ENCODE measurements around the gene AGBL4. TPM values are rescaled to one million over a fixed set of nuclear protein-coding genes. Genes with fewer than 3 reads are reported as not detected.
"Not testable (repeated sequence)": the region's sequence is repeated elsewhere in the genome, so short reads cannot be mapped to it uniquely, and the experiment has no call there.

AGBL4 gene
- total RNA-seq, 1 donor from 2014 or later, result 3.1 TPM

DNA sequence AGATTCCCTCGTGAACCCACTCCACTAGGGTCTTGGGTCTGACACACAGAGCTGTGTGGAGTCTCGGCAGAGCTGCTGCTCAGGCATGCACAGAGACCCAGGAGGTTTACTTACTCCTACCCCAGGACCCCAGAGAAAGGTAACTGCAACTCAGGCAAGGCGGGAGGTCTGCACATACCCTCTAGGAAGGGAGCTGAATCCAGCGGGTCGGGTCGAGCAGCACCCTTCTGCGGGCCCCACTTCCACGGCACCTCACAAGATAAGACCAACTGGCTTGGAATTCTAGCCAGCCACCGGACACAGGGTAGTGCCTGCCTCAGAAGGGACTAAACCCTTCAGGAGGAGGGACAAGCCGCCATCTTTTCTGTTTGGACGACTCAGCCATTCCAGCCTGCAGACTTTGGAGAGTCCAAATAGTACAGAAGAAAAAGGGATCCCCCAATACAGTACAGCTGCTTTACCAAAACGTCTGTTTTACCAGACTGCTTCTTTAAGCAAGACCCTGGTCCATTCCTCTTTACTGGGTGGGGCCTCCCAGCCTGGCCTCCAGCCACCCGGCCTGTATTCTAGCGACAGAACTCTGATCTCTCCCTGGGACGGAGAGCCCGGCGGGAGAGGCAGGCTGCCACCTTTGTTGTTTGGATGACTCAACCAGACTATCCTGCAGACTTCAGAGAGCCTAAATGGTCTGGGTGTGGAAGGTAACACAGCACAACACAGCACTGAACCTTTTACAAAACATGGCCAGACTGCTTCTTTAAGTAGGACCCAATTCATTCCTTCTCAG, 692.5 kb downstream of the AGBL4 start:
- H3K9me3 Mint-ChIP-seq (ENCODE audit: low read depth), result peaks cover 46% of the 10 kb centered on the region
- H3K27me3 Mint-ChIP-seq, result no peaks in the 10 kb centered on the region
- H3K4me1 Mint-ChIP-seq (ENCODE audit: low read depth), result no peaks in the 10 kb centered on the region
- H3K27ac Mint-ChIP-seq, result no peak overlapping the region
- no peak overlapping the region for H3K4me3 Mint-ChIP-seq (ENCODE audit: low read depth)
- no peak for DNase-seq (ENCODE audit: low spot score, unreplicated experiment)
- no peaks in the 10 kb centered on the region for H3K36me3 Mint-ChIP-seq (ENCODE audit: insufficient read depth)
- TF ChIP-seq, protein P1, sequence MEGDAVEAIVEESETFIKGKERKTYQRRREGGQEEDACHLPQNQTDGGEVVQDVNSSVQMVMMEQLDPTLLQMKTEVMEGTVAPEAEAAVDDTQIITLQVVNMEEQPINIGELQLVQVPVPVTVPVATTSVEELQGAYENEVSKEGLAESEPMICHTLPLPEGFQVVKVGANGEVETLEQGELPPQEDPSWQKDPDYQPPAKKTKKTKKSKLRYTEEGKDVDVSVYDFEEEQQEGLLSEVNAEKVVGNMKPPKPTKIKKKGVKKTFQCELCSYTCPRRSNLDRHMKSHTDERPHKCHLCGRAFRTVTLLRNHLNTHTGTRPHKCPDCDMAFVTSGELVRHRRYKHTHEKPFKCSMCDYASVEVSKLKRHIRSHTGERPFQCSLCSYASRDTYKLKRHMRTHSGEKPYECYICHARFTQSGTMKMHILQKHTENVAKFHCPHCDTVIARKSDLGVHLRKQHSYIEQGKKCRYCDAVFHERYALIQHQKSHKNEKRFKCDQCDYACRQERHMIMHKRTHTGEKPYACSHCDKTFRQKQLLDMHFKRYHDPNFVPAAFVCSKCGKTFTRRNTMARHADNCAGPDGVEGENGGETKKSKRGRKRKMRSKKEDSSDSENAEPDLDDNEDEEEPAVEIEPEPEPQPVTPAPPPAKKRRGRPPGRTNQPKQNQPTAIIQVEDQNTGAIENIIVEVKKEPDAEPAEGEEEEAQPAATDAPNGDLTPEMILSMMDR (IDR thresholded peaks at IDR 0.05; ENCODE audit: unreplicated experiment), result no peak

DNA sequence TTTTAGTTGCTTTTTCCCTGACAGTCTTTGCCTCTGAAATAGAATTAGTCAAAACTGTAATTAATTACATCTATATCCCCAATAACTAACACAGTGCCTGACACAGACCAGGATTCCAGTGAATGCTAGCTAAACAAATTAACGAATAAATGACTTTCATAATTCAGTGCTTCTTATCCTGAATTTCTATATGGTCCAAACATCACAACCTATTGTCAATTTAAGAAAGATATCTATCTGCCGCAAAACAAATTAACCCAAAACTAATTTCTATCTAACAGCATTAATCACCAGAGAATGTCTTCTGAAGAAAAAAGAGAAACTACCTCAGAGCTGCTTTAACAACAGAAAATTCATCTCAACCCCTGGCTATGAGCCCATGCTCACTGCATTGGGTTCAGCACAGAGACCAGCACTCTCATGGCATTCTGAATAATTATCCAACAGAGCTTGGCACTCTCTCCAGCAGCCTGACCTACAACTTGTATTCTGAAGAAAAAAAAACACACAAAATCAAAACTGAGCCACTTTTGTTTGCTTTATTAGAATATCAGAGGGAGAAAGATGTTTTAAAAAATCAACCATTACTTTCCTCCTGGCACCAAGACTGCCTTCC, 699.7 kb downstream of the AGBL4 start:
- DNase-seq (ENCODE audit: low spot score, unreplicated experiment), result no peak
- H3K4me1 Mint-ChIP-seq (ENCODE audit: low read depth), result no peaks in the 10 kb centered on the region
- H3K9me3 Mint-ChIP-seq (ENCODE audit: low read depth), result peaks cover 65% of the 10 kb centered on the region
- H3K27me3 Mint-ChIP-seq, result no peaks in the 10 kb centered on the region
- H3K4me3 Mint-ChIP-seq (ENCODE audit: low read depth), result no peak overlapping the region
- no peak overlapping the region for H3K27ac Mint-ChIP-seq
- H3K36me3 Mint-ChIP-seq (ENCODE audit: insufficient read depth), result no peaks in the 10 kb centered on the region
- TF ChIP-seq, protein P1 (IDR thresholded peaks at IDR 0.05; ENCODE audit: unreplicated experiment), result no peak

DNA sequence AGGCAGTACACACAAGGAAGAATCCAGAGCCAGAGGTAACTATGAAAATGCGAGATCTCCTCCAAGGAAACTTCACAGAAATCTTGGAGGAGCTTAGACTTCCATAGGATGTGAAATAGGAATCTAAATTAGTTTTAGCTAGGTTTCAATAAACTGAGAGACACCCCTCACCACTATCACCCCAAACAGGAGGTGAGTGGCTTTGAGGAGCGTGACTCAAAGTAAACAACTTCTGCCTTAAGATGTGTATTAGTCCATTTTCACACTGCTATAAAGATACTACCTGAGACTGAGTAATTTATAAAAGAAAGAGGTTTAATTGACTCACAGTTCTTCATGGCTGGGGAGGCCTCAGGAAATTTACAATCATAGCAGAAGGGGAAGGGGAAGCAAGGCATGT, 703.3 kb downstream of the AGBL4 start:
- H3K9me3 Mint-ChIP-seq (ENCODE audit: low read depth), result peaks cover 56% of the 10 kb centered on the region
- H3K36me3 Mint-ChIP-seq (ENCODE audit: insufficient read depth); H3K27me3 Mint-ChIP-seq; H3K4me1 Mint-ChIP-seq (ENCODE audit: low read depth); H3K4me3 Mint-ChIP-seq (ENCODE audit: low read depth); H3K27ac Mint-ChIP-seq; DNase-seq (ENCODE audit: low spot score, unreplicated experiment): not testable (repeated sequence)

DNA sequence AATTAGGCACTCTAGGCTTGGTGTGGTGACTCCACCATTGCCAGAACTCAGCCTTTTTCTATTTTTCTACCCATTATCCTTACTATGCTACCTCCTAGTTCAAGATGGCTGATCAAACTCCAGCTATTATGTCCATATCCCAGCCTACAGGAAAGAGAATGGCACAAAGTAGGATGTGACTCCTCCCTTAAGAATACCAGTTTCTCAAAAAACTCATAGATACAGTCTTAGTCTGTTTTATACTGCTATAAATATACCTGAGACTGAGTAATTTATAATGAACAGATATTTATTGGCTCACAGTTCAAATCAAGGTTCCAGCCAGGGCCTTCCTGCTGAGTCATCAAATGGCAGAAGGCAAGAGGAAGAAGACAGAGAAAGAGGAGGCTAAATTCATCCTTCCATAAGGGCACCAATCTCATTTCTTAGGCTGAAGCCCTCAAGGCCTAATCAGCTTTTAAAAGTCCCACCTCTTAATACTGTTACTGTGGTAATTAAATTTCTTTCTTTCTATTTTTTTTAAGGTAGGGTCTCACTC, 704.3 kb downstream of the AGBL4 start:
- peaks cover 2% of the 10 kb centered on the region for H3K36me3 Mint-ChIP-seq (ENCODE audit: insufficient read depth)

DNA sequence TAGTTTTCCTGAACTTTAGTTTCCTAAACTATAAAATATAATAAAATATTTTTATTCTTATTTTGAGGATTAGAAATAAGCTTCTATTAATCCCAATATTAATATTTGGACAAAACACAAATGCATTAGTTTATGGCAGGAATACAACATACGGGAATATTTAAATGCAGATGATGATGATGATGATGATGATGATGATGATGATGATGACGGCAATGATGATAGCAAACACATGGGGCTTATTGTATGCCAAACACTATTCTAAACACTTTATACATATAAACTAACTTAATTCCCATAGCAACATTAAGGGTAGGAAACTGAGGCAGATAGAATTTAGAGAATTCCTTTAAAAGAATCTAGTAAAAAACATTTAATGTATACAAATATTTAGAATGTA, 705.5 kb downstream of the AGBL4 start:
- H3K4me3 Mint-ChIP-seq (ENCODE audit: low read depth), result no peak overlapping the region
- H3K4me1 Mint-ChIP-seq (ENCODE audit: low read depth), result no peaks in the 10 kb centered on the region
- H3K27ac Mint-ChIP-seq, result no peak overlapping the region
- TF ChIP-seq, protein P1 (IDR thresholded peaks at IDR 0.05; ENCODE audit: unreplicated experiment), result no peak
- H3K9me3 Mint-ChIP-seq (ENCODE audit: low read depth), result peaks cover 54% of the 10 kb centered on the region
- no peaks in the 10 kb centered on the region for H3K27me3 Mint-ChIP-seq
- peaks cover 2% of the 10 kb centered on the region for H3K36me3 Mint-ChIP-seq (ENCODE audit: insufficient read depth)
- DNase-seq (ENCODE audit: low spot score, unreplicated experiment), result no peak

More for the DNA sequence above, 704.3 kb downstream of the AGBL4 start:
- no peak overlapping the region for H3K4me3 Mint-ChIP-seq (ENCODE audit: low read depth)
- H3K27me3 Mint-ChIP-seq, result no peaks in the 10 kb centered on the region
- H3K27ac Mint-ChIP-seq, result no peak overlapping the region
- DNase-seq (ENCODE audit: low spot score, unreplicated experiment), result no peak
- TF ChIP-seq, protein P1 (IDR thresholded peaks at IDR 0.05; ENCODE audit: unreplicated experiment), result no peak
- no peaks in the 10 kb centered on the region for H3K4me1 Mint-ChIP-seq (ENCODE audit: low read depth)
- peaks cover 57% of the 10 kb centered on the region for H3K9me3 Mint-ChIP-seq (ENCODE audit: low read depth)
